ENCODE results near the gene ALDOB.
A peak's percentile ranks its signal among the peaks of the same experiment; 100 is the strongest.

Gene ALDOB

GRCh38 chr9:101435601-101436079 lies at the start of gene ALDOB:
ALDOB (minus strand) TSS chr9:101435774; CDS start chr9:101430887, 4,887 bp downstream.
- Histone ChIP-seq H3K9me3 (ENCODE audit: control insufficient read depth in 2 of 2, low read length in 2 of 2) (no peaks in the 10 kb centered on the region), H3K36me3 (ENCODE audit: control insufficient read depth in 2 of 2, insufficient read depth in 2 of 2, low read length in 2 of 2) (no peaks in the 10 kb centered on the region), H3K9ac (ENCODE audit: low read depth in 1 of 2, low read length in 2 of 2) (no peak within 1 kb of the TSS), H3K4me1 (ENCODE audit: control insufficient read depth in 2 of 2, insufficient read depth in 2 of 2, low read length in 2 of 2) (peaks cover 0 to 3% of the 10 kb centered on the region in 2 donors), H3K27me3 (ENCODE audit: control insufficient read depth in 2 of 2, insufficient read depth in 2 of 2, low read length in 2 of 2) (no peaks in the 10 kb centered on the region), H3K4me3 (ENCODE audit: low read length in 2 of 2) (no peak within 1 kb of the TSS), H3K27ac (ENCODE audit: low read depth in 2 of 2, low read length in 2 of 2) (no peak within 1 kb of the TSS)

DNA sequence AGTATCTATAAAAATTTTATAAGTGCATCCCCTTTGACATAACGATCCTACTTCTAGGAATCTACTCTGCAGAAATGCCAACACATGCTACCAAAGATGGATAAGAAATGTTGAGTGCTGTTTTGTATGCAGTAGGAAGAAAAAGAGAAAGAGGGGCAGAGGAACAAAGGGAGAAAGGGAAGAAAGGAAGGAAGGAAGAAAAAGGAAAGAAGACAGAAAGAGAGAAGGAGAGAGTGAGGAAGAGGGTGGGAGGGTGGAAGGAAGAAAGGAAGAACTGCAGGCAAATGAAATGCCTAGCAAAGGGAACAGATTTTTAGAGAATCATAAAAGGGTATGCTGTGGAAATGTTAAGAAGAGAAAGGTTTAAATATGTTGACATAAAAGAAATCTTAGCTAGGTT lies 48.5 kb upstream of the ALDOB start:
- H3K4me1 ChIP-seq (ENCODE audit: control insufficient read depth in 2 of 2, insufficient read depth in 2 of 2, low read length in 2 of 2): peaks cover 28 to 36% of the 10 kb centered on the region in 2 donors
- no peaks in the 10 kb centered on the region for H3K27me3 ChIP-seq (ENCODE audit: control insufficient read depth in 2 of 2, insufficient read depth in 2 of 2, low read length in 2 of 2)
- H3K9ac ChIP-seq (ENCODE audit: low read depth in 1 of 2, low read length in 2 of 2): peak overlapping the region in 1 of 2 donors; percentile 12
- no peaks in the 10 kb centered on the region for H3K9me3 ChIP-seq (ENCODE audit: control insufficient read depth in 2 of 2, low read length in 2 of 2)
- H3K36me3 ChIP-seq (ENCODE audit: control insufficient read depth in 2 of 2, insufficient read depth in 2 of 2, low read length in 2 of 2): no peaks in the 10 kb centered on the region
- no peak overlapping the region for H3K4me3 ChIP-seq (ENCODE audit: low read length in 2 of 2)
- H3K27ac ChIP-seq (ENCODE audit: low read depth in 2 of 2, low read length in 2 of 2): no peak overlapping the region

DNA sequence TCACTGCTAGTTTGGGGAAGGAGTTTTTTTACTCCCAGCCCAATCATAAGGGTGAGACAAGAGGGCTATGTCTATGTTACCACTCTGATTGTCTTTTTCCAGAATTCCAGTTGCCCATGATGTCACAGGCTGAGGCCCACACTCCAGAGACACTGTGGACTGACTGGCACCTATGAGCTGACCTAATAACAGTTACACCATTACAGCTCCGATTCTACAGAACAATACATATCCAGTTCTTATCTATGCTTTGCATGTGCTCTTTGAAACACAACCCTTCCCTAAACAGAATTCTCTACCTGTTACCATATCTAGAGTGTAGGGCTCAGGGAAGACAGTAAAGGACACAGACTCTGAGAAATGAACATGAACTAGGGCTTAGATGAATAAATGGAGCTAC lies 45.7 kb upstream of the ALDOB start:
- H3K9ac ChIP-seq (ENCODE audit: low read depth in 1 of 2, low read length in 2 of 2): peak overlapping the region; percentile 17 to 51
- no peak overlapping the region for H3K4me3 ChIP-seq (ENCODE audit: low read length in 2 of 2)
- H3K27me3 ChIP-seq (ENCODE audit: control insufficient read depth in 2 of 2, insufficient read depth in 2 of 2, low read length in 2 of 2): no peaks in the 10 kb centered on the region
- no peaks in the 10 kb centered on the region for H3K9me3 ChIP-seq (ENCODE audit: control insufficient read depth in 2 of 2, low read length in 2 of 2)
- peaks cover 6% of the 10 kb centered on the region in 2 donors for H3K36me3 ChIP-seq (ENCODE audit: control insufficient read depth in 2 of 2, insufficient read depth in 2 of 2, low read length in 2 of 2)
- H3K4me1 ChIP-seq (ENCODE audit: control insufficient read depth in 2 of 2, insufficient read depth in 2 of 2, low read length in 2 of 2): peaks cover 34 to 41% of the 10 kb centered on the region in 2 donors
- peak overlapping the region; percentile 83 to 92 for H3K27ac ChIP-seq (ENCODE audit: low read depth in 2 of 2, low read length in 2 of 2)

DNA sequence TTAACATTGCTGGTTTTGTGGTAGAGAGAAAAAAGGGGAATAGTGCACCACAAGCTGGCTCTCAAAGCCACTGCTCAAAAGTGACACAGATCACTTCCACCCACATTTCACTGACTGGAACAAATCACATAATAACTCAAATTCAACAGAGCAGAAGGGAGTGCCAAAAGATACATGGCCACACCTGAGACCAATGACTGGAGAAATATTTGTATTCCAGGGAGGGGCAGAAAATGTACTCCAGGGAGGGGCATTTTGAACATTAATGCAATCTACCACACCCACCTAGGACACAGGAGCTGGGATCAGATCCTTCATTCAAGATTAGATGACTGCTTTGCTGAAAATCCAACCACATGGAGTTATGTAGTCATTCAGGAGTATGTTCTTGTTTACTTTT lies 44.8 kb upstream of the ALDOB start:
- Histone ChIP-seq H3K4me1 (ENCODE audit: control insufficient read depth in 2 of 2, insufficient read depth in 2 of 2, low read length in 2 of 2) (peaks cover 34 to 41% of the 10 kb centered on the region in 2 donors), H3K27me3 (ENCODE audit: control insufficient read depth in 2 of 2, insufficient read depth in 2 of 2, low read length in 2 of 2) (no peaks in the 10 kb centered on the region), H3K27ac (ENCODE audit: low read depth in 2 of 2, low read length in 2 of 2) (peak overlapping the region; percentile 92 to 96), H3K36me3 (ENCODE audit: control insufficient read depth in 2 of 2, insufficient read depth in 2 of 2, low read length in 2 of 2) (peaks cover 13 to 14% of the 10 kb centered on the region in 2 donors), H3K9me3 (ENCODE audit: control insufficient read depth in 2 of 2, low read length in 2 of 2) (no peaks in the 10 kb centered on the region), H3K4me3 (ENCODE audit: low read length in 2 of 2) (peak overlapping the region; percentile 44 to 61), H3K9ac (ENCODE audit: low read depth in 1 of 2, low read length in 2 of 2) (peak overlapping the region; percentile 57 to 72)

DNA sequence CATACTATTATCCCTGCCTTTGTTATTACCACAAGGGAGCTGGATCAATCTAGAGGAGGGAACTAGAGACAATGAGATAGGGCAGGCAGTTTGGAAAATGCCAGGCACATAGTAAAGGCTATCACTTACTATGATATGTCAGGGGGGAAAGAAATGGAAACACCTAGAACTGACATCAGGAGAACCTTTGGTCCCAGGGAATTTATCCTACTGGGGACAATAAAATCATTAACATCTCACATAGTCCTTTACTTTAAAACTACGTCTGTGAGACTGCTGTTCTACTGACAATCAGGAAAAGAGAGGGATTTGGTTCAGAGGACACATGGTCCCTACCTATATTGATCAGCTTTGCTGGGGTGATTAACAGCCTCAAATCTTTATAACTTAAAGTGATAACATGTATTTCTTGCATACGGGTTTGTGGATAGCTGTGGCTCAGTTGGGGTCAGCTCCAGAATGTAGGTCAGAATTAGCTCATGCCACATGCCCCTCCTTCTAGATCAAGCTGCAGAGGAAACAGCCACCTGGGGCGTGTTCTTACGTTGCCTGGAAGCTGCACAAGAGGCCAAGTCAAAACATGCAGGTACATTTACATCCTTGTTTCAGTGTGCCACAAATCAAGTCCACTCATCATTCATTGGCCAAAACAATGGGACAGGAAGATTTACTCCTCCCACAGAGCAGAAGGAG lies 43.9 kb upstream of the ALDOB start:
- Histone ChIP-seq H3K27me3 (ENCODE audit: control insufficient read depth in 2 of 2, insufficient read depth in 2 of 2, low read length in 2 of 2) (no peaks in the 10 kb centered on the region), H3K27ac (ENCODE audit: low read depth in 2 of 2, low read length in 2 of 2) (peak overlapping the region; percentile 92 to 96), H3K9ac (ENCODE audit: low read depth in 1 of 2, low read length in 2 of 2) (peak overlapping the region; percentile 57 to 60), H3K4me1 (ENCODE audit: control insufficient read depth in 2 of 2, insufficient read depth in 2 of 2, low read length in 2 of 2) (peaks cover 34 to 38% of the 10 kb centered on the region in 2 donors), H3K36me3 (ENCODE audit: control insufficient read depth in 2 of 2, insufficient read depth in 2 of 2, low read length in 2 of 2) (peaks cover 15 to 20% of the 10 kb centered on the region in 2 donors), H3K4me3 (ENCODE audit: low read length in 2 of 2) (peak overlapping the region; percentile 44 to 61), H3K9me3 (ENCODE audit: control insufficient read depth in 2 of 2, low read length in 2 of 2) (no peaks in the 10 kb centered on the region)

GRCh38 chr9:101478906-101479305 lies 43.3 kb upstream of the ALDOB start:
- peak overlapping the region in 1 of 2 donors; percentile 50 for H3K4me3 ChIP-seq (ENCODE audit: low read length in 2 of 2)
- no peaks in the 10 kb centered on the region for H3K9me3 ChIP-seq (ENCODE audit: control insufficient read depth in 2 of 2, low read length in 2 of 2)
- no peaks in the 10 kb centered on the region for H3K27me3 ChIP-seq (ENCODE audit: control insufficient read depth in 2 of 2, insufficient read depth in 2 of 2, low read length in 2 of 2)
- peaks cover 15 to 25% of the 10 kb centered on the region in 2 donors for H3K36me3 ChIP-seq (ENCODE audit: control insufficient read depth in 2 of 2, insufficient read depth in 2 of 2, low read length in 2 of 2)
- peak overlapping the region; percentile 92 to 96 for H3K27ac ChIP-seq (ENCODE audit: low read depth in 2 of 2, low read length in 2 of 2)
- H3K9ac ChIP-seq (ENCODE audit: low read depth in 1 of 2, low read length in 2 of 2): peak overlapping the region; percentile 1 to 60
- H3K4me1 ChIP-seq (ENCODE audit: control insufficient read depth in 2 of 2, insufficient read depth in 2 of 2, low read length in 2 of 2): peaks cover 34 to 35% of the 10 kb centered on the region in 2 donors

GRCh38 chr9:101478444-101478843 lies 42.9 kb upstream of the ALDOB start:
- Histone ChIP-seq H3K36me3 (ENCODE audit: control insufficient read depth in 2 of 2, insufficient read depth in 2 of 2, low read length in 2 of 2) (peaks cover 19 to 28% of the 10 kb centered on the region in 2 donors), H3K27ac (ENCODE audit: low read depth in 2 of 2, low read length in 2 of 2) (peak overlapping the region; percentile 92 to 96), H3K4me1 (ENCODE audit: control insufficient read depth in 2 of 2, insufficient read depth in 2 of 2, low read length in 2 of 2) (peaks cover 33 to 34% of the 10 kb centered on the region in 2 donors)

GRCh38 chr9:101477736-101478135 lies 42.2 kb upstream of the ALDOB start:
- Histone ChIP-seq H3K4me3 (ENCODE audit: low read length in 2 of 2) (no peak overlapping the region), H3K4me1 (ENCODE audit: control insufficient read depth in 2 of 2, insufficient read depth in 2 of 2, low read length in 2 of 2) (peaks cover 33 to 34% of the 10 kb centered on the region in 2 donors), H3K27me3 (ENCODE audit: control insufficient read depth in 2 of 2, insufficient read depth in 2 of 2, low read length in 2 of 2) (no peaks in the 10 kb centered on the region), H3K9me3 (ENCODE audit: control insufficient read depth in 2 of 2, low read length in 2 of 2) (no peaks in the 10 kb centered on the region), H3K9ac (ENCODE audit: low read depth in 1 of 2, low read length in 2 of 2) (no peak overlapping the region), H3K36me3 (ENCODE audit: control insufficient read depth in 2 of 2, insufficient read depth in 2 of 2, low read length in 2 of 2) (peaks cover 21 to 28% of the 10 kb centered on the region in 2 donors), H3K27ac (ENCODE audit: low read depth in 2 of 2, low read length in 2 of 2) (no peak overlapping the region)

More at GRCh38 chr9:101478444-101478843, 42.9 kb upstream of the ALDOB start:
- Histone ChIP-seq H3K9me3 (ENCODE audit: control insufficient read depth in 2 of 2, low read length in 2 of 2) (no peaks in the 10 kb centered on the region), H3K27me3 (ENCODE audit: control insufficient read depth in 2 of 2, insufficient read depth in 2 of 2, low read length in 2 of 2) (no peaks in the 10 kb centered on the region), H3K9ac (ENCODE audit: low read depth in 1 of 2, low read length in 2 of 2) (no peak overlapping the region), H3K4me3 (ENCODE audit: low read length in 2 of 2) (no peak overlapping the region)

GRCh38 chr9:101477214-101477613 lies 41.6 kb upstream of the ALDOB start:
- Histone ChIP-seq H3K9me3 (ENCODE audit: control insufficient read depth in 2 of 2, low read length in 2 of 2) (no peaks in the 10 kb centered on the region), H3K36me3 (ENCODE audit: control insufficient read depth in 2 of 2, insufficient read depth in 2 of 2, low read length in 2 of 2) (peaks cover 21 to 28% of the 10 kb centered on the region in 2 donors), H3K27ac (ENCODE audit: low read depth in 2 of 2, low read length in 2 of 2) (no peak overlapping the region), H3K27me3 (ENCODE audit: control insufficient read depth in 2 of 2, insufficient read depth in 2 of 2, low read length in 2 of 2) (no peaks in the 10 kb centered on the region), H3K4me3 (ENCODE audit: low read length in 2 of 2) (no peak overlapping the region), H3K9ac (ENCODE audit: low read depth in 1 of 2, low read length in 2 of 2) (no peak overlapping the region), H3K4me1 (ENCODE audit: control insufficient read depth in 2 of 2, insufficient read depth in 2 of 2, low read length in 2 of 2) (peaks cover 33 to 34% of the 10 kb centered on the region in 2 donors)

DNA sequence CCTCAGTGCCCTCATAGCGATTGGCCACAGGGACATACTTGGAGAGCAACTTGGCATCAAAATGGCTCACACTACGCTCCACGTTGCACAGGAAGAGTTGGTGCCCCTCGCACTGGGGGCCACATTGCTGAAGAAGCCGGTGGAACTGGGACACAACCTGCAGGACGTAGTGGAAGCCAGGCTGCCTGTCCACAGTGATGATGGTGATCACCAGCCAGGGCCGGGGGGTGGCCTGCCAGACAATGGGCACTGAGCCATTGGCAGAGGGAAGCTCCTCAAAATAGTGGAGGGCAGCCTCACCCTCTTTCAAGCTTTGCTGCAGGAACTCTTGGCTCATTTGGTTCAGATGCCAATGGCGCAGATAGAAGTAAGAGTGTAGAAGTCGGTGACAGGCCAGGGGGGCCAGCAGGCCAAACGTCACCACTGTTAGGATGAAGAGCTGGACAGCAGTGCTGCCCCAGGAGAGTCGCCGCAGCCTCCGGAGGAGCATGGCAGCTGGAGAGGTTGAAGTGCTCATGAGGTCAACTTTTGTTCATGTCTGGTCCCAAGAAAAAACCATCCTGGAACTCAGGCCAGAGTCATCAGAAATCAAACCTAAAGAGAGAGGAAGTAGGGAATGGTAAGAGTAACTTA lies 41.1 kb upstream of the ALDOB start:
- H3K9ac ChIP-seq (ENCODE audit: low read depth in 1 of 2, low read length in 2 of 2): no peak overlapping the region
- H3K36me3 ChIP-seq (ENCODE audit: control insufficient read depth in 2 of 2, insufficient read depth in 2 of 2, low read length in 2 of 2): peaks cover 25 to 28% of the 10 kb centered on the region in 2 donors
- H3K9me3 ChIP-seq (ENCODE audit: control insufficient read depth in 2 of 2, low read length in 2 of 2): no peaks in the 10 kb centered on the region
- peaks cover 32 to 33% of the 10 kb centered on the region in 2 donors for H3K4me1 ChIP-seq (ENCODE audit: control insufficient read depth in 2 of 2, insufficient read depth in 2 of 2, low read length in 2 of 2)
- no peaks in the 10 kb centered on the region for H3K27me3 ChIP-seq (ENCODE audit: control insufficient read depth in 2 of 2, insufficient read depth in 2 of 2, low read length in 2 of 2)
- no peak overlapping the region for H3K4me3 ChIP-seq (ENCODE audit: low read length in 2 of 2)
- no peak overlapping the region for H3K27ac ChIP-seq (ENCODE audit: low read depth in 2 of 2, low read length in 2 of 2)

All from mucosa of rectum (tissue), 2 donors.